ENCODE results near the gene IDUA. TPM values are rescaled to one million over a fixed set of nuclear protein-coding genes. Genes with fewer than 3 reads are reported as not detected.

Gene IDUA
- total RNA-seq, 1 donor from 2014 or later: 14.9 TPM

DNA sequence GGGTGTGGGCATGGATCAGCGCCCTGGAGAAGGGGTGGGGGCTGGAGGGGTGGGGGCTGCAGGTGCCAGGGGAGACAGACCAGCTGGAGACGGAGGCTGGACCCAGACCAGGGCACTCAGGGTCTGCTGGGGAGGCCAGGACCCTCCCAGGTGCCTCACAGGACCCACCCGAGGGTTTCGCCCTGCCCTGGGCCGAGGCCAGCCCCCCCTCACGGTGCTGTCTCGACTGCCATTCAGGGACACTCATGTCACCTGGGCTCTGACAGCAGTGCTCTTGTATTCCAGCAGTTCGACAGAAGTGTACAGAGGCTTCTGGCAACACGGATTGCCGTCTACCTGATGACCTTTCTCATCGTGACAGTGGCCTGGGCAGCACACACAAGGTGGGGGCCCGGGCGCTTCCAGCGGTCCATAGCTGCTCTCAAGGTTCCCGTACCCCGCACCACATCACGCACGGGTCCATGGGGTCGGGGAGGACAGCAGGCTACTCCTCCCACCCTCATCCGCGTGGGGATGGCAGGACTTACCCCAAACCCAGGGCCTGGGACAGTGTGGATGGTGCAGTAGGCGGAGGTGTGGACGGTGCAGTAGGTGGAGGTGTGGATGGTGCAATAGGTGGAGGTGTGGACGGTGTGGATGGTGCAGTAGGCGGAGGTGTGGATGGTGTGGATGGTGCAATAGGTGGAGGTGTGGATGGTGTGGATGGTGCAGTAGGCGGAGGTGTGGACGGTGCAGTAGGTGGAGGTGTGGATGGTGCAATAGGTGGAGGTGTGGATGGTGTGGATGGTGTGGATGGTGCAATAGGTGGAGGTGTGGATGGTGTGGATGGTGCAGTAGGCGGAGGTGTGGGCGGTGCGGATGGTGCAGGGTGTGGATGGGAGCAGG is 36.5 kb upstream of the IDUA start:
- peaks cover 23% of the 10 kb centered on the region for H3K36me3 Mint-ChIP-seq (ENCODE audit: low read depth, unreplicated experiment)
- TF ChIP-seq, protein P1, sequence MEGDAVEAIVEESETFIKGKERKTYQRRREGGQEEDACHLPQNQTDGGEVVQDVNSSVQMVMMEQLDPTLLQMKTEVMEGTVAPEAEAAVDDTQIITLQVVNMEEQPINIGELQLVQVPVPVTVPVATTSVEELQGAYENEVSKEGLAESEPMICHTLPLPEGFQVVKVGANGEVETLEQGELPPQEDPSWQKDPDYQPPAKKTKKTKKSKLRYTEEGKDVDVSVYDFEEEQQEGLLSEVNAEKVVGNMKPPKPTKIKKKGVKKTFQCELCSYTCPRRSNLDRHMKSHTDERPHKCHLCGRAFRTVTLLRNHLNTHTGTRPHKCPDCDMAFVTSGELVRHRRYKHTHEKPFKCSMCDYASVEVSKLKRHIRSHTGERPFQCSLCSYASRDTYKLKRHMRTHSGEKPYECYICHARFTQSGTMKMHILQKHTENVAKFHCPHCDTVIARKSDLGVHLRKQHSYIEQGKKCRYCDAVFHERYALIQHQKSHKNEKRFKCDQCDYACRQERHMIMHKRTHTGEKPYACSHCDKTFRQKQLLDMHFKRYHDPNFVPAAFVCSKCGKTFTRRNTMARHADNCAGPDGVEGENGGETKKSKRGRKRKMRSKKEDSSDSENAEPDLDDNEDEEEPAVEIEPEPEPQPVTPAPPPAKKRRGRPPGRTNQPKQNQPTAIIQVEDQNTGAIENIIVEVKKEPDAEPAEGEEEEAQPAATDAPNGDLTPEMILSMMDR (IDR thresholded peaks at IDR 0.05; ENCODE audit: unreplicated experiment): no peak
- H3K4me1 Mint-ChIP-seq (ENCODE audit: unreplicated experiment): peaks cover 2% of the 10 kb centered on the region
- H3K27ac Mint-ChIP-seq (ENCODE audit: unreplicated experiment): no peak overlapping the region
- H3K4me3 Mint-ChIP-seq (ENCODE audit: unreplicated experiment): no peak overlapping the region
- H3K27me3 Mint-ChIP-seq (ENCODE audit: unreplicated experiment): peaks cover 15% of the 10 kb centered on the region
- DNase-seq (ENCODE audit: low spot score): no peak
- no peaks in the 10 kb centered on the region for H3K9me3 Mint-ChIP-seq (ENCODE audit: unreplicated experiment)

DNA sequence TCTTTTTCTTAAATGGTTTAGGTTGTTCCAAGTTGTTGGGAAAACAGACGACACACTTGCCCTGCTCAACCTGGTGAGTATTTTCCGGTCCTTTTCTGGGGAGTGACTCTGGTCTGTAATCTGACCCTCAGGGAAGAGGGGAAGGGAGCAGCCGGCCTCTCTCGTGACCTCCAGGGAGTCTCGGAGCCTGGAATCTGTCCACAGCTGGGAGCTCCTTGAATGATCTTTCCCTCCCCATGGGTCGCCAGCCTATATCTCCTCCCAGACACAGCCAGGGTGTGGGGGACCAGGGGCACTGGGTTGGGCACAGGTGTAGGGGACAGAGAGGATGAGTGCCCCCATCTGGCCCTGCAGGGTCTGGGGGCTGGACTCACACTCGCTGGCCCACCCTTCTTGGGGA is 35.7 kb upstream of the IDUA start:
- no peak for DNase-seq (ENCODE audit: low spot score)
- no peak overlapping the region for H3K27ac Mint-ChIP-seq (ENCODE audit: unreplicated experiment)
- no peaks in the 10 kb centered on the region for H3K9me3 Mint-ChIP-seq (ENCODE audit: unreplicated experiment)
- no peaks in the 10 kb centered on the region for H3K4me1 Mint-ChIP-seq (ENCODE audit: unreplicated experiment)
- no peak overlapping the region for H3K4me3 Mint-ChIP-seq (ENCODE audit: unreplicated experiment)
- H3K36me3 Mint-ChIP-seq (ENCODE audit: low read depth, unreplicated experiment): peaks cover 23% of the 10 kb centered on the region
- TF ChIP-seq, protein P1 (IDR thresholded peaks at IDR 0.05; ENCODE audit: unreplicated experiment): no peak
- peaks cover 16% of the 10 kb centered on the region for H3K27me3 Mint-ChIP-seq (ENCODE audit: unreplicated experiment)

DNA sequence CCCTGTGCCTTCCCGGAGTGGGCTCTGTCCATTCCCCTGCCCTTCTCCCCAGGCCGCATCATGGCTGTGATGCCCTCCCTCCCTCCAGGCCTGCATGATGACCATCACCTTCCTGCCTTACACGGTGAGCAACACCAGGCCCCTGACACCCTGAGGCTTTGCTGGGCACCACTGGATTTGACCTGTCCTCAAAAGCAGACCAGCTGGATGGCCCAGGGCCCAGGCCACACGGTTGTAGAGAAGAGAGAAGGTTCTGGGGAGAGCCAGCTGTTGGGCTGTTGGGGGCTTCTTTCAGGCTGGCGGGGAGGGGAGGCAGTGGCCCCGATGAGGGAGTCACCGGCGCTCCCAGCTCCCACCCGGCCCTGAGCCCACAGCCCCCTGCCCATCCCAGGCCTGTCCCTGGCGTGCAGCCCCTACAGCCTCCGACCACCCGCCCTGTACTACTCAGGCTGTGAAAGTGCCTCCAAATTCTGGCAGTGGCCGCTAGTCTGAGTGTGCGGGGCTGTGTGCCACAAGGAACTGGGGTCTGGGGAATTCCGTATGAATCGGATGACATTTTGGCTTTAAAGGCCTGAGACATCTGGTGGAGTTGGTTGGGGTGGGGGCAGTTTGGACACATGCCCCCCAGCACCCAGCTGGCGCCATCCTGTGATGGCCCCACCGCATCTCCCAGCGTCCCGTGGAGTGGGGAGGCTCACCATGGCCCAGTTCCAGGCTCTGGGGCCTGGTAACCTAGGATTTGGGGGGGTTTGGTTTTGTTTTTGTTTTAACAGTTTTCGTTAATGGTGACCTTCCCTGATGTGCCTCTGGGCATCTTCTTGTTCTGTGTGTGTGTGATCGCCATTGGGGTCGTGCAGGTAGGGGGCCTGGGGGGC is 35.0 kb upstream of the IDUA start:
- Mint-ChIP-seq H3K27ac (ENCODE audit: unreplicated experiment) (peak overlapping the region; percentile 30), H3K4me1 (ENCODE audit: unreplicated experiment) (no peaks in the 10 kb centered on the region), H3K4me3 (ENCODE audit: unreplicated experiment) (peak overlapping the region; percentile 25), H3K36me3 (ENCODE audit: low read depth, unreplicated experiment) (peaks cover 27% of the 10 kb centered on the region), H3K27me3 (ENCODE audit: unreplicated experiment) (peaks cover 19% of the 10 kb centered on the region), H3K9me3 (ENCODE audit: unreplicated experiment) (no peaks in the 10 kb centered on the region)
- TF ChIP-seq, protein P1 (IDR thresholded peaks at IDR 0.05; ENCODE audit: unreplicated experiment): no peak
- DNase-seq (ENCODE audit: low spot score): no peak

DNA sequence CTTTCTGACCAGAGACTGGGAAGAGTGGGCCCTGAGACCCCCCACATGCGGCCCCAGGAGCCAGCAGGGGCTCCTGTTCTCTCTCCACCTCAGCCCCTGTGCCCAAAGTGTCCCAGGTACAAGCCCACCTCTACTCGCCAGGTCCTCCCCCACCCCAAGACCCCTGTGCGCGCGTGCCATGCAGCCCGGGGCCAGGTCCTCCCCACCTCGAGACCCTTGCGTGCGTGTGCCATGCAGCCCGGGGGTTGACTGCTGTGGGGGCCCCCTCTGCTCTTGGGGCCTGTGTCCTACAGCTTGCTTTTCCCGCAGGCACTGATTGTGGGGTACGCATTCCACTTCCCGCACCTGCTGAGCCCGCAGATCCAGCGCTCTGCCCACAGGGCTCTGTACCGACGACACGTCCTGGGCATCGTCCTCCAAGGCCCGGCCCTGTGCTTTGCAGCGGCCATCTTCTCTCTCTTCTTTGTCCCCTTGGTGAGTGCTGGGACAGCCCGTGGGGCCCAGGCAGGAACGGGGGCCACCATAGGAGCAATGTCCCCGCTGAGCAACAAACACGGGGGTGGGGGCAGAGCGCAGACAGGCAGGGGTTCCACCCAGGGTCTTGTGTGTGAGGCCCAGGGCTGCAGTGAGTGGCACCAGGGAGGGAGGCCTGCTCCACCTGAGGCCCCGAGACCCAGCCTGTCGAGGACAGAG is 33.8 kb upstream of the IDUA start:
- Mint-ChIP-seq H3K27ac (ENCODE audit: unreplicated experiment) (no peak overlapping the region), H3K36me3 (ENCODE audit: low read depth, unreplicated experiment) (peaks cover 27% of the 10 kb centered on the region), H3K4me3 (ENCODE audit: unreplicated experiment) (no peak overlapping the region), H3K4me1 (ENCODE audit: unreplicated experiment) (no peaks in the 10 kb centered on the region), H3K27me3 (ENCODE audit: unreplicated experiment) (peaks cover 16% of the 10 kb centered on the region), H3K9me3 (ENCODE audit: unreplicated experiment) (no peaks in the 10 kb centered on the region)
- TF ChIP-seq, protein P1 (IDR thresholded peaks at IDR 0.05; ENCODE audit: unreplicated experiment): no peak
- no peak for DNase-seq (ENCODE audit: low spot score)
